Activated T-helper 17 cell treated with anti-CD3 and anti-CD28 coated beads, Interleukin-2, amount 50 U/mL, for 72 hours (primary cell): ENCODE measurements around the gene ENTHD1. TPM values are rescaled to one million over a fixed set of nuclear protein-coding genes. Genes with fewer than 3 reads are reported as not detected.
A peak's percentile ranks its signal among the peaks of the same experiment; 100 is the strongest.

Experiments
- ATAC-seq: fragments of 150-1000 bp; cut with Tn5 transposase; replicated peaks from 2 replicates; pipeline ENCODE4 v1.10.0; 2021; ENCODE audit warnings: mild to moderate bottlenecking, moderate library complexity
- H3K27ac Mint-ChIP-seq: one replicate; pipeline ENCODE4 v1.8.0; 2022; ENCODE audit warnings: mixed read lengths
- H3K27me3 Mint-ChIP-seq: one replicate; pipeline ENCODE4 v1.8.0; 2022; ENCODE audit warnings: mixed read lengths
- H3K36me3 Mint-ChIP-seq: one replicate; pipeline ENCODE4 v1.8.0; 2022; ENCODE audit warnings: low read depth, mild to moderate bottlenecking, mixed read lengths
- H3K4me1 Mint-ChIP-seq: one replicate; pipeline ENCODE4 v1.8.0; 2022; ENCODE audit warnings: mixed read lengths
- H3K4me3 Mint-ChIP-seq: one replicate; pipeline ENCODE4 v1.8.0; 2022; ENCODE audit warnings: mild to moderate bottlenecking, mixed read lengths
- H3K9me3 Mint-ChIP-seq: one replicate; pipeline ENCODE4 v1.8.0; 2022; ENCODE audit warnings: mixed read lengths
- total RNA-seq, 2 donors: library from RNA; stranded (reverse); gene quantifications; one replicate each; pipeline ENCODE4 v1.2.3, GENCODE V29; 2022

ENTHD1 gene
- total RNA-seq, 2 donors from 2014 or later: 0.58 to 1.2 TPM

GRCh38 chr22:39819429-39819828 is 74.1 kb downstream of the ENTHD1 start:
- no peak overlapping the region for H3K27ac Mint-ChIP-seq
- H3K4me1 Mint-ChIP-seq: no peaks in the 10 kb centered on the region
- ATAC-seq: no peak
- no peak overlapping the region for H3K4me3 Mint-ChIP-seq
- H3K27me3 Mint-ChIP-seq: no peaks in the 10 kb centered on the region
- H3K9me3 Mint-ChIP-seq: no peaks in the 10 kb centered on the region
- H3K36me3 Mint-ChIP-seq: no peaks in the 10 kb centered on the region

- Mint-ChIP-seq H3K9me3 (no peaks in the 10 kb centered on the region), H3K27ac (no peak overlapping the region), H3K4me1 (no peaks in the 10 kb centered on the region), H3K27me3 (peaks cover 3% of the 10 kb centered on the region), H3K4me3 (no peak overlapping the region), H3K36me3 (no peaks in the 10 kb centered on the region)
- ATAC-seq: no peak
Measured at GRCh38 chr22:39818094-39818493, 75.5 kb downstream of the ENTHD1 start.

GRCh38 chr22:39815932-39816331 is 77.6 kb downstream of the ENTHD1 start:
- ATAC-seq: no peak
- no peak overlapping the region for H3K4me3 Mint-ChIP-seq
- H3K9me3 Mint-ChIP-seq: no peaks in the 10 kb centered on the region
- H3K36me3 Mint-ChIP-seq: no peaks in the 10 kb centered on the region
- no peak overlapping the region for H3K27ac Mint-ChIP-seq
- H3K4me1 Mint-ChIP-seq: no peaks in the 10 kb centered on the region
- peaks cover 5% of the 10 kb centered on the region for H3K27me3 Mint-ChIP-seq

- no peaks in the 10 kb centered on the region for H3K9me3 Mint-ChIP-seq
- H3K27me3 Mint-ChIP-seq: peaks cover 5% of the 10 kb centered on the region
- H3K36me3 Mint-ChIP-seq: no peaks in the 10 kb centered on the region
- H3K4me3 Mint-ChIP-seq: no peak overlapping the region
- ATAC-seq: peak; percentile 38
- peaks cover 4% of the 10 kb centered on the region for H3K4me1 Mint-ChIP-seq
- H3K27ac Mint-ChIP-seq: no peak overlapping the region
Measured at GRCh38 chr22:39814899-39815298, 78.7 kb downstream of the ENTHD1 start.

GRCh38 chr22:39809772-39810557 is 83.6 kb downstream of the ENTHD1 start:
- H3K27me3 Mint-ChIP-seq: peaks cover 8% of the 10 kb centered on the region
- peak; percentile 82 for ATAC-seq
- H3K36me3 Mint-ChIP-seq: no peaks in the 10 kb centered on the region
- no peak overlapping the region for H3K4me3 Mint-ChIP-seq
- no peaks in the 10 kb centered on the region for H3K9me3 Mint-ChIP-seq
- peak overlapping the region; percentile 34 for H3K27ac Mint-ChIP-seq
- H3K4me1 Mint-ChIP-seq: peaks cover 11% of the 10 kb centered on the region

- H3K9me3 Mint-ChIP-seq: no peaks in the 10 kb centered on the region
- peaks cover 11% of the 10 kb centered on the region for H3K4me1 Mint-ChIP-seq
- H3K36me3 Mint-ChIP-seq: no peaks in the 10 kb centered on the region
- no peak for ATAC-seq
- peaks cover 11% of the 10 kb centered on the region for H3K27me3 Mint-ChIP-seq
- H3K4me3 Mint-ChIP-seq: no peak overlapping the region
- no peak overlapping the region for H3K27ac Mint-ChIP-seq
Measured at GRCh38 chr22:39808081-39808480, 85.5 kb downstream of the ENTHD1 start.

GRCh38 chr22:39806109-39806508 is 87.5 kb downstream of the ENTHD1 start:
- Mint-ChIP-seq H3K4me1 (peaks cover 11% of the 10 kb centered on the region), H3K27me3 (peaks cover 10% of the 10 kb centered on the region), H3K27ac (peak overlapping the region; percentile 5), H3K9me3 (no peaks in the 10 kb centered on the region), H3K4me3 (no peak overlapping the region), H3K36me3 (no peaks in the 10 kb centered on the region)
- no peak for ATAC-seq

GRCh38 chr22:39805117-39805516 is 88.4 kb downstream of the ENTHD1 start:
- Mint-ChIP-seq H3K9me3 (no peaks in the 10 kb centered on the region), H3K27ac (no peak overlapping the region), H3K36me3 (no peaks in the 10 kb centered on the region), H3K4me1 (peaks cover 9% of the 10 kb centered on the region), H3K27me3 (peaks cover 10% of the 10 kb centered on the region), H3K4me3 (no peak overlapping the region)
- ATAC-seq: no peak

- Mint-ChIP-seq H3K27me3 (peaks cover 10% of the 10 kb centered on the region), H3K4me1 (no peaks in the 10 kb centered on the region), H3K9me3 (peaks cover 6% of the 10 kb centered on the region), H3K36me3 (no peaks in the 10 kb centered on the region), H3K4me3 (no peak overlapping the region), H3K27ac (no peak overlapping the region)
- no peak for ATAC-seq
Measured at GRCh38 chr22:39802682-39803081, 90.9 kb downstream of the ENTHD1 start.

GRCh38 chr22:39800790-39801520 is 92.6 kb downstream of the ENTHD1 start:
- no peak overlapping the region for H3K4me3 Mint-ChIP-seq
- peaks cover 7% of the 10 kb centered on the region for H3K27me3 Mint-ChIP-seq
- peaks cover 10% of the 10 kb centered on the region for H3K9me3 Mint-ChIP-seq
- H3K27ac Mint-ChIP-seq: no peak overlapping the region
- no peaks in the 10 kb centered on the region for H3K36me3 Mint-ChIP-seq
- H3K4me1 Mint-ChIP-seq: no peaks in the 10 kb centered on the region
- ATAC-seq: no peak

- no peak overlapping the region for H3K4me3 Mint-ChIP-seq
- H3K27ac Mint-ChIP-seq: no peak overlapping the region
- no peaks in the 10 kb centered on the region for H3K36me3 Mint-ChIP-seq
- H3K27me3 Mint-ChIP-seq: no peaks in the 10 kb centered on the region
- peaks cover 10% of the 10 kb centered on the region for H3K9me3 Mint-ChIP-seq
- H3K4me1 Mint-ChIP-seq: no peaks in the 10 kb centered on the region
- ATAC-seq: no peak
Measured at GRCh38 chr22:39797528-39798147, 95.9 kb downstream of the ENTHD1 start.

GRCh38 chr22:39789788-39790187 is 103.8 kb downstream of the ENTHD1 start:
- Mint-ChIP-seq H3K4me3 (no peak overlapping the region), H3K27me3 (no peaks in the 10 kb centered on the region), H3K9me3 (no peaks in the 10 kb centered on the region), H3K4me1 (no peaks in the 10 kb centered on the region), H3K27ac (no peak overlapping the region), H3K36me3 (no peaks in the 10 kb centered on the region)
- no peak for ATAC-seq

GRCh38 chr22:39785232-39785631 is 108.3 kb downstream of the ENTHD1 start:
- no peak overlapping the region for H3K4me3 Mint-ChIP-seq
- H3K27ac Mint-ChIP-seq: no peak overlapping the region
- H3K27me3 Mint-ChIP-seq: no peaks in the 10 kb centered on the region
- no peaks in the 10 kb centered on the region for H3K9me3 Mint-ChIP-seq
- no peaks in the 10 kb centered on the region for H3K4me1 Mint-ChIP-seq
- ATAC-seq: no peak
- no peaks in the 10 kb centered on the region for H3K36me3 Mint-ChIP-seq

GRCh38 chr22:39777716-39778454 is 115.7 kb downstream of the ENTHD1 start:
- no peaks in the 10 kb centered on the region for H3K36me3 Mint-ChIP-seq
- H3K4me1 Mint-ChIP-seq: peaks cover 16% of the 10 kb centered on the region
- H3K27me3 Mint-ChIP-seq: no peaks in the 10 kb centered on the region
- H3K4me3 Mint-ChIP-seq: no peak overlapping the region
- H3K9me3 Mint-ChIP-seq: no peaks in the 10 kb centered on the region
- H3K27ac Mint-ChIP-seq: no peak overlapping the region
- ATAC-seq: no peak
